HG02970 (cell line): ENCODE data around the gene AEBP2.
A peak's percentile ranks its signal among the peaks of the same experiment; 100 is the strongest.
"Not testable (repeated sequence)": the region's sequence is repeated elsewhere in the genome, so short reads cannot be mapped to it uniquely, and the experiment has no call there.

Experiments
- ATAC-seq: cut with Tn5 transposase; IDR thresholded peaks from one replicate; pipeline ENCODE4 v1.9.1; 2021; ENCODE audit warnings: mild to moderate bottlenecking, moderate library complexity, moderate number of reproducible peaks; ENCODE audit not compliant: unreplicated experiment, low FRiP score

Gene AEBP2

GRCh38 chr12:19546611-19547162, 107.4 kb downstream of the AEBP2 start:
- no peak for ATAC-seq

DNA sequence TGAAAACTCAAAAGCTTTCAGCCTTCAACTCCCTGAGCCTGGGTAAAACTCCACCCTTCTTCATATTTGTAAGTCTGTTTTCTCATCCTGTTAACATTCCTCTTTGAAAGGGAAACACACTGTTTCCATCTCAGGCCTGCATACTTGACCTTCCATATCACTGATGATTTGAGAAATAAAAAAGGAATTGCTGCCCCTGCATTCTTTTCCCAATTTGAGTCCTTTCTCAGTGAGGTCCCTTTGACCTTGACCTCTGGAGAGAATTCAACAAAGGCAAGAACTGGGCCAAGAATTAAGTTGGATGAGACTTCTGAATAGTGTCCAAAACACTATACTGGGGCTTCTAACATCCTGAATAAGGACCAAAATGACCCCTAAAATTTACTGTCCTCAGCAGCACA, 108.0 kb downstream of the AEBP2 start:
- ATAC-seq: no peak

DNA sequence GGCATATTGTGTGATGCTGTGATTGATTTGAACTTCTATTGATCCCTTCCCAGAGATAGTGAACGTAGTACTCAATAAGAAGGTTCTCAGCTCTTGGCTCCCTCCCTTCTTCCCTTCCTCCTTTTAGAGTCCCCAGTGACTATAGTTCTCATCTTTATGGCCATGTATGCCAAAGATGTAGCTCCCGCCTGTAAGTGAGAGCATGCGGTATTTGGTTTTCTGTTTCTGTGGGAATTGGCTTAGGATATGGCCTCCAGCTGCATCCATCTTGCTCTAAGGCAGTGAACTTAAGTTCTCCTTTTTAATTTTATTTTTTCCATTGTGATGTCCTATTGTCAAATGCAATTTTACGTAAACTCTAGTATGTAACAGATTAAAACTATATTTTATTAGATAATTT, 109.5 kb downstream of the AEBP2 start:
- ATAC-seq: no peak

DNA sequence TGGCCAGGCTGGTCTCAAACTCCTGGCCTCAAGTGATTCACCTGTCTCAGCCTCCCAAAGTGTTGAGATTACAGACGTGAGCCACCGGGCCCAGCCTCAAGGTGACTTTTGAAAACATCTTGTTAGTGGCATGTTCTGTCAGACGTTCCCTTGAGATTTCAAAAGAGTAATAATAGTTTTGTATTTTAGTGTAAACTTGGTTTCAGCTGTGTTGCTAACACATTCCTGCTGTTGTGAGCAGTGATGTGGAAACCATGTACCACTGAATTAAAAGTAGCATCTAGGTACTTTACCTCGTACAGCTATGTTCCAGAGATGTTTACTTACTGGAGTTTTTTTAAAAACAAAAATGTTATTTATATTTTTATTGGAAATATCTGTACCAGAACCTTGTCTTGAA, 111.3 kb downstream of the AEBP2 start:
- ATAC-seq: peak; percentile 41

- not testable (repeated sequence) for ATAC-seq
Observed at GRCh38 chr12:19552441-19553097, 113.3 kb downstream of the AEBP2 start.

GRCh38 chr12:19553175-19553574, 113.9 kb downstream of the AEBP2 start:
- ATAC-seq: no peak

GRCh38 chr12:19561411-19561961, 122.2 kb downstream of the AEBP2 start:
- ATAC-seq: no peak
